DMS153 treated with DMSO at 0.1 percent for 48 hours (cell line): ENCODE results near the gene APP.

Experiments
- DNase-seq: peaks from one replicate; lab custom pipeline; 2025; ENCODE audit not compliant: unreplicated experiment; lab: John Stamatoyannopoulos, UW

Gene APP

GRCh38 chr21:25837533-25838265, 332.9 kb downstream of the APP start:
- no peak for DNase-seq

DNA sequence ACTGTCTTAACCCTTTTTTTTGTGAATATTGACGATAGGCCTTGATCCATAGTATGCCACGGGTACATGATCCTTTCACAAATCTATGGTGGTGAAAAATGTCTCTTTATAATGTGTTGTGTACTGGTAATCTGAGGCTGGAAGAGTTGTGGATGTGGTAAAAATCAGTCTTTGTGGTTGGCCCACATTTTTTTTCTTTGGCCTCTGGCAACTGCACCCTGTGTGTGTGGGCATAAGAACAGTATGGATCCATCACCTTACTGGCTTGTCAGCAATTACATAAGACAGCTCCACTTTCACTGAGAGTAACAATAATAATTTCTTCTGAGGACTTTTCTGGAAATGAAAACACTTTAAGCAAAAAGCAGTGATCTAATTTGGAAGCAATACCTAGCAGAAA, 334.2 kb downstream of the APP start:
- DNase-seq, result no peak

GRCh38 chr21:25834381-25834780, 336.2 kb downstream of the APP start:
- DNase-seq, result no peak

DNA sequence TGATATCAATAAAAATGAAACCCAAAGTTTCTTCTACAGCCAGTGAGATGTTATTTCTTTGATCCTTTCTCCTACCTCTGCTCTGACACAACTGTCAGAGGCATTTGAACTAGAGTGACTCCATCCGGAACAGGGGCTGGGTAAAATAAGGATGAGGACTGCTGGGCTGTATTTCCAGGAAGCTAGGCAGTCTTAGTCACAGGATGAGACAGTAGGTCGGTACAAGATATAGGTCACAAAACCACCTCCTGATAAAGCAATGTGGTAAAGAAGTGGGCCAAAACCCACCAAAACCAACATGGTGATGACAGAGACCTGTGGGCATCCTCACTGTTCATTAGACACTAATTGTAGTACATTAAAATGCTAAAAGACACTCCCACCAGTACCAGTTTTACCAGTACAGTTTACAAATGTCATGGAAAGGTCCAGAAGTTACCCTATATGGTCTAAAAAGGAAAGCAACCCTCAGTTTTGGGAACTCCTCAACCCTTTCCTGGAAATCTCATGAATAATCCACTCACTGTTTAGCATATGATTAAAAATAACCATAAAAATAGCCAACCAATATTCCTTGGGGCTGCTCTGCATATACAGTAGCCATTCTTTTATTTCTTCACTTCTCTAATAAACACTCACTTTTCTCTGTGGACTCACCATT, 339.1 kb downstream of the APP start:
- no peak for DNase-seq
